GM18498 (cell line): ENCODE results near the gene TUBA1C.
A peak's percentile ranks its signal among the peaks of the same experiment; 100 is the strongest.
"Not testable (repeated sequence)": the region's sequence is repeated elsewhere in the genome, so short reads cannot be mapped to it uniquely, and the experiment has no call there.

ENCODE experiments used
- ATAC-seq: cut with Tn5 transposase; IDR thresholded peaks from one replicate; pipeline ENCODE4 v1.9.1; 2021; ENCODE audit warnings: mild to moderate bottlenecking, moderate library complexity; ENCODE audit not compliant: unreplicated experiment

TUBA1C gene

DNA sequence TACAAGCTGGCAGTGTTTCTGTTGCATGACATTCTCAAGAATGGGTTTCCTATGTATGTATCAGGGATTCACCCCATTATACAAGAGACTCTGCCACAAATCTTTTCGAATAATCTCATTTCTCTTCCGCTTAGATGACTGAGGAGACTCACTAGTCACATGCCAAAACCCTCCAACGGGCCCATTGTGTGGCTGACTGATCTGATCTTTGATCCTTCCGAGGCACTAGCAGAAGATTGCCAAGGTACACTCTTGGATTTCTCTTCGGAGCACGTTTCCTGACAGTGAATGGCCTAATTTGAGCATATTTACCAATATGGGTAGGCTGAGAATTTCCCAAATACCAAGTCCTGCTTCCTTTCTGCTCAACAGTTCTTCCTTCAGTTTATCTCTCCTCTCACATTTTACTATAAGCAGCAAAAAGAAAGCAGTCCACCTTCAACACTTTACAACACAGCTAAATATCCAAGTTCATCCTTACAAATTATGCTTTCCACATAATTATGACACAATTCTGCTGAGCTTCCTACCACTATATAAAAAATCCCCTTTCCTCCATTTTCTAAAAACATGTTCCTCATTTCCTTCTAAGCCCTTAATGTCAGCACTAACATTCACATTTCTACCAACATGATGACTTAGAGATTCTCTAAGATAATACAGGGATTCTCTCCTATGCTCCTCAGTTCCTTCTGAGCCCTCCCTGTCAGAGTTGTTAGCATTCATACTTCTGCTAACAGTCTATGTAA lies 41.1 kb downstream of the TUBA1C start:
- ATAC-seq: no peak

DNA sequence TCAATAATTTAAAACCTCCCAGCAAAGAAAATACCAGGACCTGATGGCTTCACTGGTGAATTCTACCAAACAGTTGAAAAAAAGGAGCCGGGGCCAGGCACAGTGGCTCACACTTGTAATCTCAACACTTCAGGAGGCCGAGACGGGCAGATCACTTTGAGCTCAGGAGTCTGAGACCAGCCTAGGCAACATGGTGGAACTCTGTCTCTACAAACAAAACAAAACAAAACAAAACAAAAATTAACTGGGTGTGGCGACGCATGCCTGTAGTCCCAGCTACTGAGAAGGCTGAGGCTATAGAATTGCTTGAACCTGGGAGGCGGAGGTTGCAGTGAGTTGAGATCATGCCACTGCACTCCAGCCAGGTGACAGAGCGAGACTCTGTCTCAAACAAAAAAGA lies 44.5 kb downstream of the TUBA1C start:
- no peak for ATAC-seq

- not testable (repeated sequence) for ATAC-seq
These were observed 45.6 kb downstream of the TUBA1C start for GRCh38 chr12:49310451-49311000.

- no peak for ATAC-seq
These were observed 49.9 kb downstream of the TUBA1C start for GRCh38 chr12:49314811-49315210.

GRCh38 chr12:49317118-49317517 lies 52.2 kb downstream of the TUBA1C start:
- not testable (repeated sequence) for ATAC-seq

DNA sequence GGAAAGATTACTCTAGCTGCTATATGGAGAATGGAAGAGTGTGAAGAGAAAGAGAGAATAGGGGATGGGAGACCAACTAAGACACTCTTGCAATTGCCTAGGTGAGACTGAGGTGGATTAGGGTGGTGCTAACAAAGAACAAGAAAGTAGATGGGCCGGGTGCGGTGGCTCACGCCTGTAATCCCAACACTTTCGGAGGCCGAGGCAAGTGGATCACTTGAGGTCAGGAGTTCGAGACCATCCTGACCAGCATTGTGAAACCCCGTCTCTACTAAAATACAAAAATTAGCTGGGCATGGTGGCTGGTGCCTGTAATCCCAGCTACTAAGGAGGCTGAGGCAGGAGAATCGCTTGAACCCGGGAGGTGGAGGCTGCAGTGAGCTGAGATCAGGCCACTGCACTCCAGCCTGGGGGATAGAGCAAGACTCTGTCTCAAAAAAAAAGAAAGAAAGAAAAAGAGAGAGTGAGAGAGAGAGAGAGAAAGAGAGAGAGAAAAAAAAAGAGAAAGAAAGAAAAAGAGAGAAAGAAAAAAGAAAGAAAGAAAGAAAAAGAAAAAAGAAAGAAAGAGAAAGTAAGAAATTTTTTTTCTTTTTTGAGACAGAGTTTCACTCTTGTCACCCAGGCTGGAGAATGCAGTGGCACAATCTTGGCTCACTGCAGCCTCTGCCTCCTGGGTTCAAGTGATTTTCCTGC lies 55.7 kb downstream of the TUBA1C start:
- not testable (repeated sequence) for ATAC-seq

DNA sequence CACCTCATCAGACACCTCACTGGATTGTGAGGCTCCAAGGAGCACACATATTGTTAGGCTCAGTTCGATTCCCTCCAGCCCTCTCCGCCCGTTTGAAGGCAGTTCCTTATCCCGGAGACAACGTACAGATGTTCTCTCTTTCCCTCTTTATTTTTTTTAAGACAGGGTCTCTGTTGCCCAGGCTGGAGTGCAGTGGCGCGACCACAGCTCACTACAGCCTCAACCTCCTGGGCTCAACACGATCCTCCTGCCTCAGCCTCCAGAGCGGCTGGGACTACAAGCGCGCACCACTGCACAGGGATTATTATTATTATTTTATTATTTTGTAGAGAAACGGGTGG lies 57.5 kb downstream of the TUBA1C start:
- no peak for ATAC-seq

- peak; percentile 98 for ATAC-seq
These were observed 58.0 kb downstream of the TUBA1C start, which contains the start of gene TROAP for GRCh38 chr12:49322708-49323523. TROAP (plus strand) TSS chr12:49323255; CDS start chr12:49323609, 354 bp downstream.

DNA sequence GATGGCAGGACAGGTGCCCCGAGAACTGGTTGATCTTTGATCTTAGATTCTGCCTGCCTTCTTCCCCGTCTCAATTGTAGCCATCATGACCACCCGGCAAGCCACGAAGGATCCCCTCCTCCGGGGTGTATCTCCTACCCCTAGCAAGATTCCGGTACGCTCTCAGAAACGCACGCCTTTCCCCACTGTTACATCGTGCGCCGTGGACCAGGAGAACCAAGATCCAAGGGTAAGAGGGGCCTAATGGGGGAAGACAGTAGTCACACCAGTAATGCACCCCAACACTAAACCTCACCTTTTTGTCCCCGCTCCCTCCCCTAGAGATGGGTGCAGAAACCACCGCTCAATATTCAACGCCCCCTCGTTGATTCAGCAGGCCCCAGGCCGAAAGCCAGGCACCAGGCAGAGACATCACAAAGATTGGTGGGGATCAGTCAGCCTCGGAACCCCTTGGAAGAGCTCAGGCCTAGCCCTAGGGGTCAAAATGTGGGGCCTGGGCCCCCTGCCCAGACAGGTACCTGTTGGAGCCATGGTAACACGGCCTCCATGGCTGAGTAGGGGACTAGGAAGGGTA lies 58.7 kb downstream of the TUBA1C start:
- no peak for ATAC-seq
